HepG2 (cell line): ENCODE data around the gene RRM2. TPM values are rescaled to one million over a fixed set of nuclear protein-coding genes. Genes with fewer than 3 reads are reported as not detected.

Source experiments
- ATAC-seq: fragments of 200-7000 bp; cut with Tn5 transposase; 3 replicates; pipeline ENCODE4 v1.9.1; 2020; ENCODE audit warnings: mild to moderate bottlenecking, moderate library complexity
- BruUV-seq: library from RNA; stranded (reverse); fragments of 400-500 nt; replicated peaks from 2 replicates; lab custom pipeline; 2021; lab: Mats Ljungman, UMichigan
- CTCF ChIA-PET: fragments of 300-600 bp; formaldehyde crosslinking; extraction: SDS; loops from one replicate; lab custom pipeline; 2021; ENCODE audit warnings: low total read pairs, inconsistent platforms, low intra/inter-chr PET ratio; lab: Yijun Ruan, JAX
- POLR2A ChIA-PET: fragments of 350-600 bp; sonication (Branson Sonifier 250); formaldehyde crosslinking; loops from one replicate; lab custom pipeline; 2020; ENCODE audit warnings: antibody characterized with exemption, inconsistent platforms; lab: Yijun Ruan, JAX
- DNase-seq: peaks from one replicate; pipeline ENCODE4 v3.0.0-alpha.2; 2015; ENCODE audit warnings: low spot score
- FAIRE-seq: peaks from 3 replicates; lab custom pipeline; 2011; peaks lifted over from hg19 to GRCh38; lab: Jason Lieb, UNC
- H2AFZ ChIP-seq: one replicate; pipeline ENCODE4 v1.6.1; 2011; ENCODE audit warnings: low read length, inconsistent platforms
- H3K27ac ChIP-seq: fragments of 300-600 bp; 3 replicates; pipeline ENCODE4 v1.8.0; 2011; ENCODE audit warnings: mixed run types, mild to moderate bottlenecking, mixed read lengths, low read length, inconsistent platforms; ENCODE audit not compliant: insufficient read depth; ENCODE audit errors: extremely low read length
- H3K27me3 ChIP-seq, 2 experiments: fragments of 200-600 bp in 1 of 2; 2 replicates in 1 of 2; 3 replicates in 1 of 2; pipeline versions ENCODE4 v1.6.0 to v1.8.0; 2011; ENCODE audit warnings: low read length in 2 of 2, mild to moderate bottlenecking in 2 of 2, moderate library complexity in 2 of 2, inconsistent platforms in 1 of 2; ENCODE audit not compliant: insufficient read depth in 2 of 2, control insufficient read depth in 1 of 2
- H3K36me3 ChIP-seq, 2 experiments: fragments of 200-600 bp in 1 of 2; replicated peaks in 1 of 2; 2 replicates in 1 of 2; 3 replicates in 1 of 2; pipeline versions ENCODE4 v1.5.1 to v1.8.0; 2011; ENCODE audit warnings: low read length in 2 of 2, inconsistent platforms in 1 of 2; ENCODE audit not compliant: insufficient read depth in 2 of 2, control insufficient read depth in 1 of 2
- H3K4me1 ChIP-seq: 2 replicates; pipeline ENCODE4 v1.5.1; 2012; ENCODE audit warnings: low read length, inconsistent platforms; ENCODE audit not compliant: insufficient read depth
- H3K4me2 ChIP-seq: 2 replicates; pipeline ENCODE4 v1.6.0; 2011; ENCODE audit warnings: low read depth, low read length, inconsistent platforms
- H3K4me3 ChIP-seq, 3 experiments: fragments of 200-600 bp in 1 of 3; sonication (generic), shearing (Covaris generic) in 1 of 3; replicated peaks in 1 of 3; 2 replicates each; pipeline ENCODE4 v1.5.1; 2011 to 2016; ENCODE audit warnings: low read length in 3 of 3, inconsistent platforms in 2 of 3, low read depth in 2 of 3, mild to moderate bottlenecking in 2 of 3, control low read depth in 1 of 3, mixed read lengths in 1 of 3; ENCODE audit not compliant: insufficient read depth in 1 of 3
- H3K79me2 ChIP-seq: one replicate; pipeline ENCODE4 v1.6.1; 2011; ENCODE audit warnings: low read length, inconsistent platforms; ENCODE audit not compliant: insufficient read depth
- H3K9ac ChIP-seq: 2 replicates; pipeline ENCODE4 v1.6.0; 2011; ENCODE audit warnings: mild to moderate bottlenecking, low read depth, low read length, inconsistent platforms; ENCODE audit not compliant: insufficient read depth
- H3K9me3 ChIP-seq: 2 replicates; pipeline ENCODE4 v1.5.1; 2012; ENCODE audit warnings: mild to moderate bottlenecking, low read length
- H4K20me1 ChIP-seq: 2 replicates; pipeline ENCODE4 v1.6.0; 2011; ENCODE audit warnings: inconsistent platforms, mild to moderate bottlenecking, low read length, moderate library complexity; ENCODE audit not compliant: insufficient read depth
- AHR ChIP-seq: IDR thresholded peaks from 2 replicates; pipeline ENCODE4 v1.6.1; 2018; ENCODE audit warnings: missing genetic modification reagents, missing compliant biosample characterization
- BORCS8-MEF2B ChIP-seq: sonication (generic); formaldehyde crosslinking; IDR thresholded peaks from 2 replicates; pipeline ENCODE4 v1.8.0; 2022; ENCODE audit warnings: mild to moderate bottlenecking, missing genetic modification reagents
- CTCF ChIP-seq: sonication (generic); formaldehyde crosslinking; IDR thresholded peaks from 2 replicates; pipeline ENCODE4 v1.5.0; 2020; ENCODE audit warnings: mild to moderate bottlenecking, missing genetic modification reagents, moderate library complexity
- FOXC1 ChIP-seq: sonication (generic); formaldehyde crosslinking; IDR thresholded peaks from 2 replicates; pipeline ENCODE4 v1.8.0; 2022; ENCODE audit warnings: mild to moderate bottlenecking, missing genetic modification reagents, borderline replicate concordance
- KDM3A ChIP-seq: IDR thresholded peaks from 2 replicates; pipeline ENCODE4 v1.6.1; 2018; ENCODE audit warnings: low read depth, missing compliant biosample characterization
- POLR2G ChIP-seq: fragments of 200-400 bp; formaldehyde crosslinking; IDR thresholded peaks from 2 replicates; pipeline ENCODE4 v1.6.1; 2018; ENCODE audit warnings: mild to moderate bottlenecking, low read depth, low read length, moderate library complexity
- SNAPC4 ChIP-seq: sonication (generic); formaldehyde crosslinking; IDR thresholded peaks from 2 replicates; pipeline ENCODE4 v1.4.0; 2020; ENCODE audit warnings: mild to moderate bottlenecking, missing genetic modification reagents
- TEAD3 ChIP-seq: optimal IDR thresholded peaks from 2 replicates; pipeline ENCODE3; 2016; ENCODE audit warnings: borderline replicate concordance
- TERF1 ChIP-seq: sonication (generic); formaldehyde crosslinking; IDR thresholded peaks from 2 replicates; pipeline ENCODE4 v1.8.0; 2022; ENCODE audit warnings: mild to moderate bottlenecking, missing genetic modification reagents, moderate library complexity
- TIGD3 ChIP-seq: sonication (generic); formaldehyde crosslinking; IDR thresholded peaks from 2 replicates; pipeline ENCODE4 v1.5.1; 2020; ENCODE audit warnings: mild to moderate bottlenecking, missing genetic modification reagents, borderline replicate concordance
- ZNF329 ChIP-seq: sonication (generic); formaldehyde crosslinking; IDR thresholded peaks from 2 replicates; pipeline ENCODE4 v1.9.0; 2021; ENCODE audit warnings: low read depth, mild to moderate bottlenecking, missing genetic modification reagents
- WGBS: methylation state at CpG from one replicate; pipeline ENCODE4 v1.1.6; 2017; ENCODE audit warnings: low lambda C conversion rate; 5-methylcytosine and 5-hydroxymethylcytosine counted together
- in situ Hi-C: cut with HindIII; loops from 2 replicates; pipeline ENCODE4 v1.10.0; 2017; ENCODE audit warnings: low pct_unique_long_range_greater_than_20kb; ENCODE audit not compliant: extremely low pct_ligation_motif_present
- intact Hi-C: fragments of 100-400 bp; cut with micrococcal nuclease; formaldehyde crosslinking; loops from one replicate; pipeline ENCODE4 v1.10.0; 2022; ENCODE audit not compliant: unreplicated experiment
- polyA plus RNA-seq, 8 experiments: library from polyadenylated mRNA; depleted of rRNA in 3 of 8; stranded (reverse) in 7 of 8; unstranded in 1 of 8; fragments of >200 nt; fragmentation: Illumina TruSeq in 4 of 8; extraction: Trizol in 4 of 8; gene quantifications; 2 replicates each; pipeline versions ENCODE4 v1.2.1 to v1.2.3, GENCODE V29; 2011 to 2016; ENCODE audit warnings: low read depth in 4 of 8, missing spikeins in 1 of 8, mixed read lengths in 1 of 8; ENCODE audit not compliant: insufficient read depth in 1 of 8
- total RNA-seq, 5 experiments: library from RNA; depleted of rRNA; stranded (reverse); fragments of >200 nt; fragmentation: Illumina TruSeq; extraction: Trizol; gene quantifications; 2 replicates each; pipeline ENCODE4 v1.2.3, GENCODE V29; 2016; ENCODE audit warnings: low read depth in 1 of 5

RRM2 gene
- total and polyA plus RNA-seq, 2 of the 13 experiments (the other 11 are each of a cell fraction or from before 2014, with no cell fraction given) = 31.3 to 150 TPM

DNA sequence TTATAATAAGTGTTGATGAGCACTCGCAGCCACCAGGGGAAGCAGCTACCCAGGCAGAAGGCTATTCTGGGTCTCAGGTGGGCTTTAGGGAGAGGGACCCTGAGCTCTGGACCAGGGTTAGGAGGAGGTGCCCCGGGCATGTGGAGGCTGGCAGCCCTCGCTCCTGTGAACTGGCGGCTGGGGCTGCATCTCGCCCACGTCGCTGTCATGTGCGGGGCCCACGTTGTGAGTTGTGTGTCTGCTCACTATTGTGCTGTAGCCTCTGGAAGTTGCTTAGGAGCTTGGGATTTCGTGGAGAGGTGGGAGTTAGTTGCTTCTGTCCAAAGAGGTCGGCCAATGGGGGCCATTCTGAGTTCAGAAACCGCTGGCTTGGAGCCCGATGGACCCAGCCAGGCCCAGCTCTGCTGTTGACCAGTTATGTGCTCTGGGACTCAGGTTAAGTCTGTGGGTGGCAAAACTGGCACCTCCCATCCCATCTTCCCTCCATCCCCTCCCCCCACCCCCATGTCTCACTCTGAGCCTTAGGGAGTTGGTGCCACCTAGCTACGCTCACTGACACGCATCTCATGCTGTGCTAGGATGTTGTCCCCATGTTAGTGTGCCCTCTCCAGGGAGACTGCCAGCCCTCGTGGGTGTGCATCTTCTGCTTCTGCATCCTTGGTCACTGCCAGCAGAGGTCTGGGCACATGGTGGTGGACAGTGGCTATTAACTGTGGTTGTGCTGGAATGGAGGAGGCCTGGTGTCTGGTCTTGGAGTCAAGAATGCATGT is 18.5 kb downstream of the RRM2 start:
- Histone ChIP-seq H3K36me3 (peaks cover 7 to 35% of the 10 kb centered on the region in 2 experiments; a peak in 3 of 5 replicates), H3K27ac (no peak overlapping the region), H3K9me3 (no peaks in the 10 kb centered on the region), H2AFZ (no peak overlapping the region), H3K79me2 (no peaks in the 10 kb centered on the region), H3K9ac (no peak overlapping the region), H3K4me2 (no peak overlapping the region), H3K27me3 (no peaks in the 10 kb centered on the region), H3K4me3 (no peak overlapping the region), H4K20me1 (no peaks in the 10 kb centered on the region; the same call in 1 of the 2 replicates), H3K4me1 (peaks cover 23% of the 10 kb centered on the region)
- in situ Hi-C loops (no loop called here), intact Hi-C loops (loop anchor here (5.0 kb wide), 1 partner anchor 296 kb away; no protein-coding TSS in a partner anchor)
- CTCF ChIA-PET = no interaction called here
- ATAC-seq (no peak), DNase-seq (no peak), FAIRE-seq (no peak)
- no TSS peak for BruUV-seq
- POLR2A ChIA-PET = no interaction called here
- TF ChIP-seq TIGD3 (CRISPR knock-in tag) (no peak), ZNF329 (no peak), AHR (CRISPR knock-in tag) (no peak), TEAD3 (CRISPR knock-in tag) (no peak), KDM3A (CRISPR knock-in tag) (no peak), TERF1 (CRISPR knock-in tag) (no peak), POLR2G (peak; percentile 12; the same call in 1 of the 2 replicates), CTCF (CRISPR knock-in tag) (0 out of 2 replicates have a peak, but pooled peaks have one; percentile 10), SNAPC4 (no peak), FOXC1 (CRISPR knock-in tag) (no peak), BORCS8-MEF2B (CRISPR knock-in tag) (no peak)
- 91% methylated on average over 16 of the region's 16 CpGs for WGBS
